ENCODE measurements around the gene ZBTB12.
"Not testable (repeated sequence)": the region's sequence is repeated elsewhere in the genome, so short reads cannot be mapped to it uniquely, and the experiment has no call there.

The ZBTB12 gene

GRCh38 chr6:31920811-31921210 lies 18.9 kb upstream of the ZBTB12 start:
- no peak for DNase-seq (ENCODE audit: low read depth in 2 of 2)

GRCh38 chr6:31919624-31920303 lies 17.9 kb upstream of the ZBTB12 start:
- no peak for DNase-seq (ENCODE audit: low read depth in 2 of 2)

GRCh38 chr6:31918069-31918720 lies 16.3 kb upstream of the ZBTB12 start:
- DNase-seq (ENCODE audit: low read depth in 2 of 2), result no peak

- DNase-seq (ENCODE audit: low read depth in 2 of 2), result no peak
Measured at GRCh38 chr6:31915756-31916155, 13.9 kb upstream of the ZBTB12 start.

GRCh38 chr6:31915351-31915750 lies 13.5 kb upstream of the ZBTB12 start:
- no peak for DNase-seq (ENCODE audit: low read depth in 2 of 2)

- DNase-seq (ENCODE audit: low read depth in 2 of 2), result no peak
Measured at GRCh38 chr6:31911826-31912585, 10.1 kb upstream of the ZBTB12 start.

GRCh38 chr6:31909298-31909697 lies 7.4 kb upstream of the ZBTB12 start:
- not testable (repeated sequence) for DNase-seq (ENCODE audit: low read depth in 2 of 2)

GRCh38 chr6:31908791-31909190 lies 6.9 kb upstream of the ZBTB12 start:
- no peak for DNase-seq (ENCODE audit: low read depth in 2 of 2)

- DNase-seq (ENCODE audit: low read depth in 2 of 2), result not testable (repeated sequence)
Measured at GRCh38 chr6:31908255-31908654, 6.4 kb upstream of the ZBTB12 start.

GRCh38 chr6:31907158-31907813 lies 5.4 kb upstream of the ZBTB12 start:
- no peak for DNase-seq (ENCODE audit: low read depth in 2 of 2)

GRCh38 chr6:31906727-31907126 lies 4.8 kb upstream of the ZBTB12 start:
- DNase-seq (ENCODE audit: low read depth in 2 of 2), result not testable (repeated sequence)

GRCh38 chr6:31906122-31906521 lies 4.2 kb upstream of the ZBTB12 start:
- DNase-seq (ENCODE audit: low read depth in 2 of 2), result no peak

- no peak for DNase-seq (ENCODE audit: low read depth in 2 of 2)
Measured at GRCh38 chr6:31905041-31905440, 3.2 kb upstream of the ZBTB12 start.

GRCh38 chr6:31903957-31904356 lies 2.1 kb upstream of the ZBTB12 start:
- no peak for DNase-seq (ENCODE audit: low read depth in 2 of 2)

- DNase-seq (ENCODE audit: low read depth in 2 of 2), result peak; percentile 50 to 63
Measured at GRCh38 chr6:31901415-31901952, 402 bp downstream of the ZBTB12 start.

GRCh38 chr6:31900917-31901414 lies 920 bp downstream of the ZBTB12 start:
- DNase-seq (ENCODE audit: low read depth in 2 of 2), result no peak

GRCh38 chr6:31899882-31900722 lies 1.8 kb downstream of the ZBTB12 start:
- DNase-seq (ENCODE audit: low read depth in 2 of 2), result no peak

GRCh38 chr6:31899215-31899614 lies 2.7 kb downstream of the ZBTB12 start:
- DNase-seq (ENCODE audit: low read depth in 2 of 2), result no peak

GRCh38 chr6:31898383-31899011 lies 3.4 kb downstream of the ZBTB12 start:
- DNase-seq (ENCODE audit: low read depth in 2 of 2), result no peak

GRCh38 chr6:31897612-31898382 lies 4.1 kb downstream of the ZBTB12 start, which contains the start of gene EHMT2:
TSS of gene EHMT2 (minus strand) at chr6:31897698. CDS start at chr6:31897677, 21 bp downstream.
- DNase-seq (ENCODE audit: low read depth in 2 of 2), result peak; percentile 76 to 79

Data from activated CD4-positive, alpha-beta T cell treated with anti-CD3 and anti-CD28 coated beads for 24 hours (primary cell).